ENCODE data around the gene ENDOD1. TPM values are rescaled to one million over a fixed set of nuclear protein-coding genes. Genes with fewer than 3 reads are reported as not detected.

The ENDOD1 gene
- total RNA-seq, 1 donor from 2014 or later = 61.1 TPM

Other genes starting within 250 kb of the ENDOD1 start
- gene CWC15, start 116.3 kb upstream of the ENDOD1 start, total RNA-seq = 38.0 and 40.8 TPM in 2 replicates
- 0.17 and 0.65 TPM in 2 replicates for gene KDM4D, start 116.1 kb upstream of the ENDOD1 start, total RNA-seq
- gene KDM4E, start 64.6 kb upstream of the ENDOD1 start, total RNA-seq = not detected in 2 replicates
- not detected in 2 replicates for gene KDM4F, start 40.4 kb upstream of the ENDOD1 start, total RNA-seq
- gene SRSF8, start 22.9 kb upstream of the ENDOD1 start, total RNA-seq = 17.9 and 27.0 TPM in 2 replicates
- 95.6 and 113 TPM in 2 replicates for gene SESN3, start 141.4 kb downstream of the ENDOD1 start, total RNA-seq